ENCODE data around the gene PBXIP1. TPM values are rescaled to one million over a fixed set of nuclear protein-coding genes. Genes with fewer than 3 reads are reported as not detected.

PBXIP1 gene
- total and polyA plus RNA-seq, 2 of the 13 experiments (the other 11 are each of a cell fraction or from before 2014, with no cell fraction given), result 16.3 to 31.9 TPM

DNA sequence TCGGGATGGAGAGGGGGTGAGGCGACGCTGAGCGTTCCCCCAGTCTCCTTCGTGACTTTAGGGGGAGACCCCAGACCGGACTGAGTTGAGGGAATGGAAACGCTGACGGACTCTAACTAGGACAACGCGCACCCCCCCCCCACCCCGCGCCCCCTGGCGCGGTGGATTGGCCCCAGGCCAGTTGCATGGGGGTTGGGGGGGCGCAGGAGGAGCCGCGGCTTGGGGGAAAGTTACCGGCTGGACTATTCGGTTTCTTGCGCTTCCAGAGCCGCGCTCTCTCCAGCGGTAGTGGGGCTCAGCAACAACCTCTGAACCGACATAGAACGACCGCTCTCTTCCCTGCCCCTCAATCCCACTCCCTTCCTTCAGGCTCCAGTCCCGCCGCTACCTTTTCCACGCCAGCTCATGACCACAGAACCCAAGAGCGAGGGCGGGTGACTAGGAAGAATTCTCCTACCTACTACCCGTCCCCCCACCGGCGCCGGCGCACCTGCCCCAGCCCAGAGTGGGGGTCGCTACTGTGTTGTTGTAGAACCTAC, 47.4 kb upstream of the PBXIP1 start (continued):
- TF ChIP-seq, protein P1, sequence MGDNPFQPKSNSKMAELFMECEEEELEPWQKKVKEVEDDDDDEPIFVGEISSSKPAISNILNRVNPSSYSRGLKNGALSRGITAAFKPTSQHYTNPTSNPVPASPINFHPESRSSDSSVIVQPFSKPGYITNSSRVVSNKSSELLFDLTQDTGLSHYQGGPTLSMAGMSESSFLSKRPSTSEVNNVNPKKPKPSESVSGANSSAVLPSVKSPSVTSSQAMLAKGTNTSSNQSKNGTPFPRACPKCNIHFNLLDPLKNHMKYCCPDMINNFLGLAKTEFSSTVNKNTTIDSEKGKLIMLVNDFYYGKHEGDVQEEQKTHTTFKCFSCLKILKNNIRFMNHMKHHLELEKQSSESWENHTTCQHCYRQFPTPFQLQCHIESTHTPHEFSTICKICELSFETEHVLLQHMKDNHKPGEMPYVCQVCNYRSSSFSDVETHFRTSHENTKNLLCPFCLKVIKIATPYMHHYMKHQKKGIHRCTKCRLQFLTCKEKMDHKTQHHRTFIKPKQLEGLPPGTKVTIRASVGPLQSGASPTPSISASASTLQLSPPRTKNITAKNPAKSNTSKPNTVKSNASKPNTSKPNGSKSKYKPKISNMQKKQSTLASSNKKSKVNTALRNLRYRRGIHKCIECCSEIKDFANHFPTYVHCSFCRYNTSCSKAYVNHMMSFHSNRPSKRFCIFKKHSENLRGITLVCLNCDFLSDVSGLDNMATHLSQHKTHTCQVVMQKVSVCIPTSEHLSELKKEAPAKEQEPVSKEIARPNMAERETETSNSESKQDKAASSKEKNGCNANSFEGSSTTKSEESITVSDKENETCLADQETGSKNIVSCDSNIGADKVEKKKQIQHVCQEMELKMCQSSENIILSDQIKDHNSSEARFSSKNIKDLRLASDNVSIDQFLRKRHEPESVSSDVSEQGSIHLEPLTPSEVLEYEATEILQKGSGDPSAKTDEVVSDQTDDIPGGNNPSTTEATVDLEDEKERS (CRISPR knock-in tag; IDR thresholded peaks at IDR 0.05), result peak; percentile 26; the same call in 1 of the 2 replicates
- no peak for TF ChIP-seq NR2F6 (IDR thresholded peaks at IDR 0.05)
- TF ChIP-seq NR2F6 (CRISPR knock-in tag; IDR thresholded peaks at IDR 0.05), result no peak
- TF ChIP-seq HOXA3 (CRISPR knock-in tag; IDR thresholded peaks at IDR 0.05), result 0 out of 2 replicates have a peak, but pooled peaks have one; percentile 11
- peak; percentile 69; the same call in 1 of the 2 replicates for TF ChIP-seq NAIF1 (CRISPR knock-in tag; IDR thresholded peaks at IDR 0.05; ENCODE audit: borderline replicate concordance)
- peak; percentile 57 for TF ChIP-seq POLR2G (IDR thresholded peaks at IDR 0.05; ENCODE audit: low read depth, low read length)
- TF ChIP-seq TOPORS (CRISPR knock-in tag; IDR thresholded peaks at IDR 0.05), result 0 out of 2 replicates have a peak, but pooled peaks have one; percentile 30
- peak; percentile 18; the same call in 1 of the 2 replicates for TF ChIP-seq MEF2D (CRISPR knock-in tag; IDR thresholded peaks at IDR 0.05)
- 0 out of 2 replicates have a peak, but pooled peaks have one; percentile 9 for TF ChIP-seq MAZ (IDR thresholded peaks at IDR 0.05; ENCODE audit: borderline replicate concordance, low read depth, low read length)
- TF ChIP-seq MAZ (CRISPR knock-in tag; IDR thresholded peaks at IDR 0.05; ENCODE audit: low read depth), result no peak
- 0 out of 2 replicates have a peak, but pooled peaks have one; percentile 2 for TF ChIP-seq KDM5B (CRISPR knock-in tag; IDR thresholded peaks at IDR 0.05; ENCODE audit: borderline replicate concordance)
- peak; percentile 51 for TF ChIP-seq PHF8 (CRISPR knock-in tag; IDR thresholded peaks at IDR 0.05)
- 0 out of 2 replicates have a peak, but pooled peaks have one; percentile 61 for TF ChIP-seq ZFP90 (CRISPR knock-in tag; IDR thresholded peaks at IDR 0.05; ENCODE audit: borderline replicate concordance)
- TF ChIP-seq, protein P2, sequence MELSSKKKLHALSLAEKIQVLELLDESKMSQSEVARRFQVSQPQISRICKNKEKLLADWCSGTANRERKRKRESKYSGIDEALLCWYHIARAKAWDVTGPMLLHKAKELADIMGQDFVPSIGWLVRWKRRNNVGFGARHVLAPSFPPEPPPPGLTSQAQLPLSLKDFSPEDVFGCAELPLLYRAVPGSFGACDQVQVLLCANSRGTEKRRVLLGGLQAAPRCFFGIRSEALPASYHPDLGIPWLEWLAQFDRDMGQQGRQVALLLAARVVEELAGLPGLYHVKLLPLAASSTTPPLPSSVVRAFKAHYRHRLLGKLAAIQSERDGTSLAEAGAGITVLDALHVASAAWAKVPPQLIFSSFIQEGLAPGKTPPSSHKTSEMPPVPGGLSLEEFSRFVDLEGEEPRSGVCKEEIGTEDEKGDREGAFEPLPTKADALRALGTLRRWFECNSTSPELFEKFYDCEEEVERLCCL (CRISPR knock-in tag; IDR thresholded peaks at IDR 0.05; ENCODE audit: borderline replicate concordance), result 0 out of 2 replicates have a peak, but pooled peaks have one; percentile 14
- TF ChIP-seq FOXC1 (CRISPR knock-in tag; IDR thresholded peaks at IDR 0.05; ENCODE audit: borderline replicate concordance), result peak; percentile 35; the same call in 1 of the 2 replicates
- TF ChIP-seq SRY (CRISPR knock-in tag; IDR thresholded peaks at IDR 0.05), result 0 out of 2 replicates have a peak, but pooled peaks have one; percentile 22
- TF ChIP-seq ZBTB33 (CRISPR knock-in tag; IDR thresholded peaks at IDR 0.05), result no peak
- TF ChIP-seq SMAD3 (CRISPR knock-in tag; IDR thresholded peaks at IDR 0.05), result no peak
- peak in 1 of 2 experiments; percentile 55; a peak in 2 of 4 replicates for TF ChIP-seq HMGXB4 (CRISPR knock-in tag; IDR thresholded peaks at IDR 0.05; ENCODE audit: borderline replicate concordance in 1 of 2, low read depth in 1 of 2)
- 0 out of 2 replicates have a peak, but pooled peaks have one; percentile 19 for TF ChIP-seq ZNF143 (CRISPR knock-in tag; IDR thresholded peaks at IDR 0.05)
- no peak for TF ChIP-seq NFE2 (CRISPR knock-in tag; IDR thresholded peaks at IDR 0.05)
- TF ChIP-seq CHD4 (IDR thresholded peaks at IDR 0.05; ENCODE audit: borderline replicate concordance, low read length), result 0 out of 2 replicates have a peak, but pooled peaks have one; percentile 24
